Activated CD4-positive, alpha-beta T cell treated with anti-CD3 and anti-CD28 coated beads, Interleukin-2, amount 50 U/mL, for 16 hours (primary cell): ENCODE results near the gene CALCOCO1.
"Not testable (repeated sequence)": the region's sequence is repeated elsewhere in the genome, so short reads cannot be mapped to it uniquely, and the experiment has no call there.

ENCODE experiments used
- DNase-seq: peaks from one replicate; pipeline ENCODE4 v3.0.0-alpha.2; 2020

The CALCOCO1 gene

GRCh38 chr12:53696285-53696654 is 31.0 kb downstream of the CALCOCO1 start:
- DNase-seq, result peak; percentile 30

GRCh38 chr12:53695152-53696145 is 31.8 kb downstream of the CALCOCO1 start:
- DNase-seq, result peak; percentile 7

DNA sequence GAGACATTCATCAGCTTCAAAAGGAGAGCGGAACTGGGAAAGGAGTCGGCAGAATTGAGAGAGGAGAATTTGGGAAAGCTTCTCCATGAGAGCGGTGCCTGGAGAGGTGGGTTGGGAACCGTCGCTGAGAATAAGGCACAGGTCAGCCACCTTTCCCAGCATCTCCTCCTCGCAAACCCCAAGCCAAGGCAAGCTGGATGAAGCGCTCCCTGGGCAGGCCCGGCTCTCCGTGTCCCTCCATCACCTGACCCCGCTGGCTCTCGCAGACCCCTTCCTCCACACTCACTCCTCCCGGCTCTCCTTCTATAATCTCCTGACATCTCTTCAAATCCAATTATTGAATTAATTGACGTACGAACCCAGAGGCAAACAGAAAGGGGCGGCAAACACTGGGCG is 32.5 kb downstream of the CALCOCO1 start:
- no peak for DNase-seq

DNA sequence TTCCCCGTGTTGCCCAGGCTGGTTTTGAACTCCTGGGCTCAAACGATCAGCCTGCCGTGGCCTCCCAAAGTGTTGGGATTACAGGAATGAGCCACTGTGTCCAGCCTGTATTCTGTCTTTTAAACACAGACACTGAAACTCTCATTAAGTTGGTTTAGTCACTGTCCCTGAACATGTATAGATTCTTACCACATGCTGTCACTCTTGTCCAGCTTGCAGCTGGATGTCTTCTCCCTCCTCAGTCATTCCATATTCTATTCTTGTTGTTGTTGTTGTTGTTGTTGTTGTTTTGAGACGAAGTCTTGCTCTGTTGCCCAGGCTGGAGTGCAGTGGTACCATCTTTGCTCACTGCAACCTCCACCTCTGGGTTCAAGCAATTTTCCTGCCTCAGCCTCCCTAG is 39.1 kb downstream of the CALCOCO1 start:
- no peak for DNase-seq

GRCh38 chr12:53686436-53686835 is 40.8 kb downstream of the CALCOCO1 start:
- no peak for DNase-seq

DNA sequence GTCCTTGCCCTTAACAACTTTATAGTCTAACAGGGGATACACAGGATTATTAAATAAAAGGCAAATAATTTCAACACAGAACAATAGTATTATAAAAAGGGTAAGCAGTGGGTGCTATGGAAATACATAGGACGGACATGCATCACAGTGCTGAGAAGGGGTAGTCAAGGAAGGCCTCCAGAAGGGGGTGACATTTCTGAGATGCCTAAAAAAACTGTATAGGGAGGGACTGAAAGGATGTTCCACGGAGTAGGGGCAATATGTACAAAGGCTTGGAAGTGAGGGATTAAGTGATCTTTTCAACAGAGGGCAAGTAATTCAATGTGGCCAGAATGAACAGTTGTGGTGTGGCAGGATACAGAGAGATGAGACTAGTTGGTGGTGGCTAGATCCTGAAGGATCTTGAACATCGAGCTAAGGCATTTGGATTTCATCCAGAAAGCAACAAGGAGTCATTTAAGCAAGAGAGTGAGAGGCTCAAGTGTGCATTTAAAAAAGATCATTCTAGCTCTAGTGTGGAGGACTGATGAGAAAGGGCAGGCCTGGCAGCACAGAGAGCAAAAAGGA is 42.5 kb downstream of the CALCOCO1 start:
- DNase-seq, result no peak

DNA sequence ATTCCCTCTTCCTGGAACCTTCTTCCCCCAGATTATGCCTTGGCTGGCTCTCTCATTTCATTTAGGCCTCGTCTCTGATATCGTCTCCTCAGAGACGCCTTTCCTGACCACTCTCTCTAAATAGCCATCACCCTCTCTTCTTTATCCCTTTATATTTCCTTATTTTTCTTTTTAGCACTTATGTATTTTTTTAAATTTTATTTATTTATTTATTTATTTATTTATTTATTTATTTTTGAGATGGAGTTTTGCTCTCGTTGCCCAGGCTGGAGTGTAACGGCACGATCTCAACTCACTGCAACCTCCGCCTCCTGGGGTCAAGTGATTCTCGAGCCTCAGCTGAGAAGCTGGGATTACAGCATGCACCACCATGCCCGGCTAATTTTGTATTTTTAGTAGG is 43.3 kb downstream of the CALCOCO1 start:
- no peak for DNase-seq

- no peak for DNase-seq
Observed at GRCh38 chr12:53683494-53683893, 43.8 kb downstream of the CALCOCO1 start.

- DNase-seq, result not testable (repeated sequence)
Observed at GRCh38 chr12:53680061-53680460, 47.2 kb downstream of the CALCOCO1 start.

GRCh38 chr12:53677800-53678148 is 49.5 kb downstream of the CALCOCO1 start:
- no peak for DNase-seq

GRCh38 chr12:53677016-53677799 is 50.0 kb downstream of the CALCOCO1 start:
- no peak for DNase-seq

DNA sequence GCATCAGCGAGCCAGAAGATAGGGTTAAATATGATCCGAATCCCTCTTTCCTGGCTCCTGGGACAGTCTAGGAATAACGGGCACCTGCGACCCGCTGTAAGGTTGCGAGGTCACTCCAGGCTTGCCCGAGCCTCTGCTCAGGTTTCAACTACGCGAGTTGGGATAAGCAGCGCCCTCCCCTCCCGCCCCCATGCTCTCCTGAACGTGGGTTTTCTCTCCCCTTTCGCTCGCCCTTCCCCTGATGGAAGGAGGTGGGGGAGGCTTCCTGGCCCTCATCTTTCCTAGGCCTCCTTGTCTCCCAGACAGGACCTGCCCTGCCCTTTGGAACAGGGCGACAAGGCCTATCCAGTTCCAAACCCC is 50.6 kb downstream of the CALCOCO1 start:
- DNase-seq, result peak; percentile 6

DNA sequence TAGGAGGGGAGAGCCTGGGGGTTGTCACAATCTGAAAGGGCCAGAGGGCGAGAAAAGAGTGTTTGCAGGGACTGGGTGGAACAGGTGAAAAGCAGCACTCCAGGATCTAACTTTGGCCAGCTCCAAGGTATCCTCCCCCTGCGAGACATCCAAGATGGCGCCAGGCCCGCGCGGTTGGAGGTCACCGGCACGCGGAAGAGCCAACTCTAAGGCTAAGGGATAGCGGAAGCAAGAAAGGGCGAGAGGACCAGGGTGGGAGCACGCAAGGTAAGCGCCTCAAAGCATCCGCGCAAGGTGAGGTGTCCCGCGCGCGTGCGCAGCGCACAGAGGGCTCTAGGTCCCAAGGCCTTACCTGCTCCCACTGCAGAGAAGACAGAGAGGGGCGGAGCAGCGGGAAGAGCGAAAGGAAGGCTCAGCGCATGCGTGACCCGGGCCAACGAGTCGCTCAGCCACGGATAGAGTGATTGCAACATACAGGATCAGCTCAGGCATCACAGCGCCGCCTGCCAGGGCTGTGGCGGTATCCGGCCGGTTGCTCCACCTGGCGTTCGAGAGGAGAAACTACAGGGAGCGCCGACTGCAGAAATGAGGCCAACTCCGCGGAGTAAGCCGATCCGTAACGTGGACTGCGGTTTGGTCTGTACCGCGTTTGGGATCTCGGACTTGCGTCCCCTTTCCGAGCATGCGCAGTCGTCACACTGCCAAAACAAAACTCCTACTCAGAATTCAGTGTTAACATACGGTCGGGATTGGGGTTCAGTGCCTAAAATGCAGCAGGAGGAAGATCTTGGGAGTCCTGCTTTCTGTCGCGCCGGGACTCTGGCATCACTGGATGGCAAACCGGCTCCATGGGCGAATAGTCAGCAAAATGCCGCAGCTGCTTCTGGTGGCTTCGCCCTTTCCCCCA is 51.3 kb downstream of the CALCOCO1 start, which contains the start of gene ATP5MC2:
Gene ATP5MC2 (minus strand): TSS at position 383 of the 907 bp plus-strand sequence. CDS start 3,469 bp downstream, outside the sequence.
- peak; percentile 99 for DNase-seq

DNA sequence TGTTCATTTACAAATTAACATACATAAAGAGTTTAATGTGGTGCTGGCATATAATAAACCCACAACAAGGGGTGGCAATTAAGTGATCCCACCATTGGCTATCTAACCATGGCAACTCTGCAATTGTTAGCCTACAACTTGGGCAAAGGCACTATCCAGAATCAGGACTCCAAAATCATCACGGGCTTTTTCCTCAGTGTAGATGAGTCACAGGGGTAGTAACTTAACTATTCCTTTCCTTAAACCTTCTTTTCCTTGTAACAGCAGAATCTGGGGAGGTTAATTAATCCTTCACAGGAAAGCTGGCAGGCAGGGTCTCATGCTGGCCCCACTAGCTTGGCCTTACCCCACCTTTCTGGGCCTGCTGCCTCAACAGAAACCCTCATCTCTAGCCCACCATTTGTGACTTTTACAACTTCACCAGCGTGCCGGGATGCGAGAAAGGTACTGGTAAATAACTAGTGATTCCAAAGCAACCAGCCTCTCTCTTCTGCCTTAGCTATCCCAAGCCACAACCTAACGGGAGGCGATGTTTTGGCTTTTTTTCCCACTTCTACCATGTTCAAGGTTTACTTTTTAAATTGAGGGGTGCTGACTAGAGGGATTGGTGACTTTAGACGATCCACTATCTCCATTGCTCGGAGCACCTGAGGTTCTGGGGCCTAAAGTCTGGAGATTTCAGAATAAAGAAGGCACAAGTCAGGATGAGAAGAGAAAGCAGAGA is 52.1 kb downstream of the CALCOCO1 start:
- DNase-seq, result no peak

DNA sequence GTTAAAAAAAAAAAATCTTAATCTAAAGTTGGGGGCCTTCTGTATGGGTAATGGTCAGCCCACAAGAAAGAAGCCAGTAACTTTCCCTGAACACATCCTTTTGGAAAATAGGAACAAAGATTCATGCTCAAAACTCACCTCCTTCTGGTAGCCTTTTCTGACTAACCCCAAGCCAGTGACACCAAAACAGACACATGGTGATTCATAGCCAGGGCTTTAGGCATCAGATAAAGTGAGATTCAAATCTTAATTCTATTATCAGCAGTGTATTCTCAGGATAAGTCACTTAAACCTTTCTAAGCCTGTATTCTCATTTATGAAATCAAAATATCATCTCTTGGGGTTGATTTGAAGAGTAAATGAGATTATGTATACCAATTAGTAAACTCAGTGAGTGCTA is 56.3 kb downstream of the CALCOCO1 start:
- peak; percentile 38 for DNase-seq

DNA sequence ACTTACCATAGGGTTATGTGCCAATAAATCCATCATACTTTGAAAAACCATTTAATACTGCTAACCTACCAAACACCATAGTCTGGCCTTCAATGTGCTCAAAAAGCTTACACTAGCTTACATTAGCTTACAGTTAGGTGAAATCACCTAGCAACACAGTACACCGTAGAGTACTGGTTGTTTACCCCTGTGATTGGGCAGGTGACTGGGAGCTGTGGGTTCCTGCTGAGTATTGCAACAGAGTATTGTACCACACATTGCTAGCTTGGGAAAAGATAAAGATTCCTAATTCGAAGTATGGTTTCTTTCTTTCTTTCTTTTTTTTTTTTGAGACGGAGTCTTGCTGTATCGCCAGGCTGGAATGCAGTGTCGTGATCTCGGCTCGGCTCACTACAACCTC is 56.9 kb downstream of the CALCOCO1 start:
- DNase-seq, result no peak

GRCh38 chr12:53667080-53667479 is 60.2 kb downstream of the CALCOCO1 start:
- no peak for DNase-seq

DNA sequence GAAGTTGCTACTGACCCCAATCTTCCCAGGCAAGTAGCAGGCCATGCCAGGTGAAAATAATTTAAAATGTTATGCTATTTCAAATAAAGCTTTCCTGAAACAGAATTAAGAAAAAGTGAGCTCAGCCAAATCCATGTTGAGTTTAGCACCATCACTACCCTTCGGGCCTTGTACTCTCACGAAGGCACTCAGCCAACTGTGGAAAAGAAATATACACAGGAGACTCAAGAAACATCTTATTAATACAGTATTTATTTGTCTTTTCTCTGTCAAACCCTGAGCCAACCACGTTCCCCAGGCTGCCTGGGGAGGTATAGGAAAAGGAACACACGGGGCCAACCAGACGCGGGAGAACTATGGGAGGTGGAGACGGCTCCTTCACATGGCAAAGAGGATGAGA is 62.3 kb downstream of the CALCOCO1 start:
- DNase-seq, result no peak

DNA sequence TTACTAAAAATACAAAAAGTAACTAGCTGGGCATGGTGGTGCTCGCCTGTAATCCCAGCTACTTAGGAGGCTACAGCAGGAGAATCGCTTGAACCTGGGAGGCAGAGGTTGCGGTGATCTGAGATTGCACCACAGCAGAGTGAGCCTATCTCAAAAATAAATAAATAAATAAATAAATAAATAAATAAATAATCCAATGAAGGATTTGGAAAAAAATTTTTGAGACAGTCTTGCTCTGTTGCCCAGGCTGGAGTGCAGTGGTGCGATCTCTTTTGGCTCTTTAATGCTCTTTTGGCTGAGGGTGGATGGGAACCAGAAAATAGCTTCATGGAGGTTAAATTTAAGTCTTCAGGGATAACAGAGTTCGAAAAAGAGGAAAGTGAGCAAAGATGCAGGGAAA is 63.1 kb downstream of the CALCOCO1 start:
- DNase-seq, result no peak

DNA sequence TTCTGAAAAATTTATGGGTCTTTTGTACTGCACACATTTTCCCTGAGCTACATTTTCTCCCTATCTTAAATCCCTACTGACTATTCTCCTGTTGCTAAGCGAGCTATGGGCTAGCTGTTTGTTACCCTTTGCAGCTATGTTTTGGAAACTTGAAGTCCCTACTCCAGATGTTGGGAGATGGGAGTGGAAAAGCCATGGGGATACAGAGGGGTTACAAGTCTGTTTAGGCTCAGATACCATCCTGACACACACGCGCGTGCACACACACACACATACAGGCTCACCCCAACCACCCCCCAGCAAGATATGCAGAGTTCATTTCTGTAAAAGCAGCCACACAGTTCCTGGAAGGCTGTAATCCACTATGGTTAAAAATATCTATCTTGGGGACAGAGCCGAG is 67.2 kb downstream of the CALCOCO1 start:
- DNase-seq, result no peak

GRCh38 chr12:53659571-53659981 is 67.7 kb downstream of the CALCOCO1 start:
- no peak for DNase-seq
